Pancreas (tissue), 10 donors: Measurements from ENCODE around the gene PCDHGA3. TPM values are rescaled to one million over a fixed set of nuclear protein-coding genes. Genes with fewer than 3 reads are reported as not detected.

ENCODE experiments used
- ATAC-seq, 4 donors: fragments of 200-7000 bp; cut with Tn5 transposase; one replicate each; pipeline versions ENCODE4 v1.8.0 to v1.9.1; 2020; ENCODE audit warnings: mild to moderate bottlenecking in 4 of 4, moderate library complexity in 4 of 4
- DNase-seq, 6 donors: peaks; one replicate each; pipeline ENCODE4 v3.0.0-alpha.2; 2020
- FAIRE-seq: peaks from 2 replicates; lab custom pipeline; 2012; peaks lifted over from hg19 to GRCh38; lab: Jason Lieb, UNC
- H3K27ac ChIP-seq, 4 donors: fragments of 200-600 bp; sonication (generic); 1 replicate in 3 of 4; 2 replicates in 1 of 4; pipeline versions ENCODE4 v1.5.0 to v1.8.0; 2020
- H3K27me3 ChIP-seq, 4 donors: fragments of 200-600 bp; one replicate each; pipeline ENCODE4 v1.8.0; 2021
- H3K36me3 ChIP-seq, 3 donors: fragments of 200-600 bp; sonication (generic) in 1 of 3; one replicate each; pipeline versions ENCODE4 v1.5.0 to v1.8.0; 2020 to 2021
- H3K4me1 ChIP-seq, 3 donors: fragments of 200-600 bp; one replicate each; pipeline ENCODE4 v1.8.0; 2021
- H3K4me3 ChIP-seq, 4 donors: fragments of 200-600 bp; sonication (generic) in 2 of 4; one replicate each; pipeline versions ENCODE4 v1.5.0 to v1.8.0; 2020 to 2021
- H3K9me3 ChIP-seq, 4 donors: fragments of 200-600 bp; one replicate each; pipeline ENCODE4 v1.8.0; 2021
- CTCF ChIP-seq, 4 donors: fragments of 200-600 bp; sonication (generic) in 3 of 4; IDR thresholded peaks; one replicate each; pipeline versions ENCODE4 v1.5.0 to v1.8.0; 2021; ENCODE audit warnings: antibody characterized with exemption in 4 of 4
- WGBS, 2 donors: extraction: QIAGEN DNeasy Blood & Tissue Kit; methylation state at CpG; one replicate each; pipeline ENCODE4 v1.1.7; 2013; 5-methylcytosine and 5-hydroxymethylcytosine counted together
- intact Hi-C, 3 donors: fragments of 100-400 bp; cut with DNase I; formaldehyde crosslinking; loops; one replicate each; pipeline versions ENCODE4 v1.11.1 to v1.14.2; 2022
- polyA plus RNA-seq, 2 donors: library from polyadenylated mRNA; stranded (reverse); fragments of 200-250 nt; gene quantifications; one replicate each; pipeline ENCODE4 v1.2.3, GENCODE V29; 2013
- total RNA-seq, 6 donors: library from RNA; stranded (reverse); fragmentation: NEBNext Ultra II Directional in 4 of 6; extraction: Animal tissue kit (Norgen Biotek cat#: 25700) in 4 of 6; gene quantifications; one replicate each; pipeline versions ENCODE4 v1.2.1 to v1.2.4, GENCODE V29; 2021 to 2023
- donor health status: healthy with polysubstance abuse.
- donor health status: DM: no; HTN: no; CAD: no; lungs with moderate emphysema.
- donor health status: DM: no; HTN: no; CAD: no.
- donor health status: control.
- donor health status: control.
- donor health status: Bipolar disorder and iron deficiency.
- donor health status: DM: yes; HTN: yes; CAD: no.
- donor health status: DM: no; HTN: no; CAD: no.
- donor health status: DM: no; HTN: no; CAD: no.
- donor health status: DM: yes; HTN: yes; CAD: no.

Gene PCDHGA3
- total and polyA plus RNA-seq, 8 donors: 0.52 to 2.4 (median 1.6) TPM

DNA sequence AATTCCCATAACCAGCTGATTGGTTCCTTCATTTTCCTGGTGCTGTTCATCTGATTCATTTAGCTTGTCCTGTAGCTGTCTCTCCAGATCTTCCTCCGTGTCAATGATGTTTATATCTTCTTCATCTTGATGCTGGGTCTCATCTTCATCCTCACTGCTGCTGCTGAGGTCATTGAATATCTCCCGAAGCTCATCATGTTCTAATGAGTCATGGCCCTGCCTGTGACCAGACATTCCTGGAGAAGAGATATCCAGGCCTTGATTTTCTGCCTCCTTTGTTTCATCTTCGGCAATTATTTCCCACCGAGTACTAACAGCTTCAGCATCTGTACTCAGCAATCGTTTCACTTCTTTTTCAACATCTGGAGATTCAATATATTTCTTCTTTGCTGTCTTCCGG is 24.4 kb upstream of the PCDHGA3 start:
- no peak for FAIRE-seq
- Histone ChIP-seq H3K9me3 (peaks cover 0 to 34% (median 10%) of the 10 kb centered on the region in 4 donors), H3K27ac (no peak overlapping the region), H3K4me1 (no peaks in the 10 kb centered on the region), H3K27me3 (no peaks in the 10 kb centered on the region), H3K36me3 (peaks cover 0 to 16% (median 0%) of the 10 kb centered on the region in 3 donors), H3K4me3 (no peak overlapping the region)
- WGBS, 2 donors: 98 to 99% methylated on average over 6 of the region's 6 CpGs
- ATAC-seq: no peak
- intact Hi-C loops: no loop called here
- DNase-seq: no peak
- no peak for TF ChIP-seq CTCF (IDR thresholded peaks at IDR 0.05)

DNA sequence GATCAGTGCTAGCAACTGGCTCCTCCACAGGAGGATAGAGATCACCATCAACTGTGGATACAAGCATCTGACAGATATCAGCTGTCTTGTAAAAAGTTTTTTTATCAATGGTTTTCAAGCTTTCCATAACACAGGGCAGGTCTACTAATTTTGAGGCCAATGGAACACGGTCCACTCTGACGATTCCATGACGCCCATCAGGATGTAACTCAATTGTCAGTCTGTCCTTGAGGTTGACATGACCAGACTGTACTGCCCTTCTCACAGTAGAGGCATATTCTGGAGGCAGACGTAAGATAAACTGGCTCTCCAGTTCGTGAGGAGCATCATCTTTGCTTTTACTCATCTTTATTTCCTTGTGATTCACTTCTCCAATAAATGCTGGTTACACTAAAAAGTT is 23.9 kb upstream of the PCDHGA3 start:
- WGBS, 2 donors: 70 to 73% methylated on average over 5 of the region's 5 CpGs
- H3K27me3 ChIP-seq: no peaks in the 10 kb centered on the region
- ATAC-seq: no peak
- H3K36me3 ChIP-seq: peaks cover 0 to 16% (median 0%) of the 10 kb centered on the region in 3 donors
- no peak for TF ChIP-seq CTCF (IDR thresholded peaks at IDR 0.05)
- peak overlapping the region in 2 of 4 donors; percentile 85 to 91 for H3K27ac ChIP-seq
- DNase-seq: no peak
- intact Hi-C loops: no loop called here
- H3K9me3 ChIP-seq: peaks cover 0 to 34% (median 10%) of the 10 kb centered on the region in 4 donors
- H3K4me1 ChIP-seq: no peaks in the 10 kb centered on the region
- no peak for FAIRE-seq
- peak overlapping the region; percentile 63 to 74 (median 71) for H3K4me3 ChIP-seq

DNA sequence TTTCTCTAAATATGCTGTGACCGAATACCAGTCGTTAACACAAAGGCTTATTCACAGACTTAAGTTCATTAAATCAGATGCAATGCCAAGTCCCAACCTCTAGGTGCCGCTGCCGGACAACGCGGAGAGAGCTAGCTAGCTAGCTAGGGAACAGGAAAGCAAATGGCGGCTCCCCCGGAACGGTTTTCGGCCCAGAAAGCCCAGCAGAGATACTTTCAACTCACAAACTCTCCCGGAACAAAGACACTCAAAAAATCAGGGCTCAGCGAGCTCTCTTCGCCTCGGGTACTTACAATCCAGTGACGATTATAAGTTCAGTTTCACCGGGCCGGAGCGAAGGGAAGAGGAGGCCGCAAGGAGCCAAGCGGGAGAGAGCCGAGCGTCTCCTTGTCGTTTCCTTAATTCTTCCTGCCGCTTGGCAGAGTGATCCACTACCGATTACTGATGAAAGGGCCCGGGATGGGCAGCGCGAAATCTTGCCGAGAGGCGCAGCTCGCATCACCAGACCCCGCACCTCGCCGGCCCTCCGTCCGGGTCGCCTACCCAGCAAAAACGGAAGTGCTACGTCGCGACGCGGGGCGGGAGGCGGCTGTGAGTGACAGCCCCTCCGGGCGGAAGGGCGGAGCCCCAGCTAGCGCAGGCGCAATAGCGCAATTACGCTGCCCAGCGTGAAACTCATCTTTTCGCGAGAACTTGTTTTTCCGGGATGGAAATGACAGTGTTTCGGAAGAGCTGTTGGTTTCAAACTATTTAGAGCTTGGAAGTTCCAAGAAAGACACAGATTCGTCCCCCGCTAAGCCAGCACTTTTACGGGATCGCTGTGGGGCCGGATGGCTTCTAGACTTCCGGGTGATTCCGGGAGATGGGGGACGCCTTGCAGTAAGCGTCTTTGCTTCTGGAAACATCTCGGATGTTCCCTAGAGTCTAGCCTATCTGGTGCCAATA is 23.1 kb upstream of the PCDHGA3 start, which contains the start of gene TAF7:
Gene TAF7 (minus strand): TSS at position 560 of the 945 bp plus-strand sequence. CDS start 740 bp downstream, outside the sequence.
- ATAC-seq (peak; percentile 98 to 100 (median 100)), FAIRE-seq (no peak), DNase-seq (peak; percentile 87 to 97 (median 92))
- H3K27me3 ChIP-seq: no peaks in the 10 kb centered on the region
- H3K9me3 ChIP-seq: peaks cover 0 to 33% (median 9%) of the 10 kb centered on the region in 4 donors
- H3K27ac ChIP-seq: peak within 1 kb of the TSS; percentile 85 to 94 (median 92)
- H3K4me1 ChIP-seq: no peaks in the 10 kb centered on the region
- H3K4me3 ChIP-seq: peak within 1 kb of the TSS; percentile 63 to 74 (median 71)
- peak; percentile 45 to 74 (median 64) for TF ChIP-seq CTCF (IDR thresholded peaks at IDR 0.05)
- H3K36me3 ChIP-seq: peaks cover 0 to 16% (median 0%) of the 10 kb centered on the region in 3 donors
- intact Hi-C loops: no loop called here
- 1% methylated on average over 67 of the region's 67 CpGs for WGBS, 2 donors

DNA sequence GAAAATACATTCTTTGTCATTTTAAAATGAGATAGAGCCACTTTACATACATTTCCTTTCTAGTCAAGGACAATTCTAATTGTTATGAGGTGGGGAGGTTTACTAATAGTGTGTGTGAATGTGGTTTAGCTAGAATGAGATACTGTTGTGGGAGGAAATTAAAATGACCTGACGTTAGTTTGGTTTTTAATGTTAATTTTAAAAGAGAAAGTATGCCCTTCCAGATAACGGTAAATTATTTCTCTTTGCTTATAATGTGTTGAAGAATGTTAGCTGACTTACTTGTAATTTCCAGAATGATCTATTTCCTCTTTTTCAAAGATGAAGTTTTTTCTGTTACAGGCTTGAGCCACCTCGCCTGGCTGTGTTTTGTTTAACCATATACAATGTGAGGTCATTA is 21.4 kb upstream of the PCDHGA3 start:
- H3K4me3 ChIP-seq: no peak overlapping the region
- no peak for ATAC-seq
- no peak overlapping the region for H3K27ac ChIP-seq
- H3K27me3 ChIP-seq: no peaks in the 10 kb centered on the region
- peaks cover 0 to 11% (median 0%) of the 10 kb centered on the region in 3 donors for H3K36me3 ChIP-seq
- WGBS, 2 donors: 90 to 95% methylated on average over 3 of the region's 3 CpGs
- DNase-seq: no peak
- intact Hi-C loops: no loop called here
- FAIRE-seq: no peak
- peaks cover 0 to 22% (median 8%) of the 10 kb centered on the region in 4 donors for H3K9me3 ChIP-seq
- TF ChIP-seq CTCF (IDR thresholded peaks at IDR 0.05): no peak
- no peaks in the 10 kb centered on the region for H3K4me1 ChIP-seq
